ENCODE data around the gene ARL4C.

The ARL4C gene

GRCh38 chr2:234496835-234497593 lies at the start of gene ARL4C:
TSS of gene ARL4C (minus strand) at chr2:234497081. CDS start at chr2:234496586, 495 bp downstream.
- no peak for DNase-seq (ENCODE audit: low read depth in 2 of 2)

GRCh38 chr2:234544659-234545611 lies 48.1 kb upstream of the ARL4C start:
- DNase-seq (ENCODE audit: low read depth in 2 of 2): peak; percentile 59 to 64

- DNase-seq (ENCODE audit: low read depth in 2 of 2): no peak
Measured at GRCh38 chr2:234542742-234543141, 45.9 kb upstream of the ARL4C start.

- DNase-seq (ENCODE audit: low read depth in 2 of 2): no peak
Measured at GRCh38 chr2:234537929-234538328, 41.0 kb upstream of the ARL4C start.

- no peak for DNase-seq (ENCODE audit: low read depth in 2 of 2)
Measured at GRCh38 chr2:234536178-234536965, 39.5 kb upstream of the ARL4C start.

GRCh38 chr2:234535464-234535863 lies 38.6 kb upstream of the ARL4C start:
- DNase-seq (ENCODE audit: low read depth in 2 of 2): no peak

GRCh38 chr2:234534515-234534914 lies 37.6 kb upstream of the ARL4C start:
- DNase-seq (ENCODE audit: low read depth in 2 of 2): no peak

- no peak for DNase-seq (ENCODE audit: low read depth in 2 of 2)
Measured at GRCh38 chr2:234533626-234534025, 36.7 kb upstream of the ARL4C start.

GRCh38 chr2:234528410-234529148 lies 31.7 kb upstream of the ARL4C start:
- no peak for DNase-seq (ENCODE audit: low read depth in 2 of 2)

- DNase-seq (ENCODE audit: low read depth in 2 of 2): no peak
Measured at GRCh38 chr2:234526711-234527110, 29.8 kb upstream of the ARL4C start.

- DNase-seq (ENCODE audit: low read depth in 2 of 2): no peak
Measured at GRCh38 chr2:234521536-234521935, 24.7 kb upstream of the ARL4C start.

- no peak for DNase-seq (ENCODE audit: low read depth in 2 of 2)
Measured at GRCh38 chr2:234518986-234519642, 22.2 kb upstream of the ARL4C start.

GRCh38 chr2:234517971-234518370 lies 21.1 kb upstream of the ARL4C start:
- DNase-seq (ENCODE audit: low read depth in 2 of 2): no peak

- no peak for DNase-seq (ENCODE audit: low read depth in 2 of 2)
Measured at GRCh38 chr2:234514873-234515638, 18.2 kb upstream of the ARL4C start.

- no peak for DNase-seq (ENCODE audit: low read depth in 2 of 2)
Measured at GRCh38 chr2:234514099-234514498, 17.2 kb upstream of the ARL4C start.

- no peak for DNase-seq (ENCODE audit: low read depth in 2 of 2)
Measured at GRCh38 chr2:234512884-234513669, 16.2 kb upstream of the ARL4C start.

GRCh38 chr2:234502919-234503285 lies 6.0 kb upstream of the ARL4C start:
- no peak for DNase-seq (ENCODE audit: low read depth in 2 of 2)

- no peak for DNase-seq (ENCODE audit: low read depth in 2 of 2)
Measured at GRCh38 chr2:234502285-234502918, 5.5 kb upstream of the ARL4C start.

Measured in stimulated activated CD8-positive, alpha-beta memory T cell treated with anti-CD3 and anti-CD28 coated beads, Interleukin-7, amount 100 ng/mL, for 1 hour (primary cell).